ENCODE data around the gene ACACB. TPM values are rescaled to one million over a fixed set of nuclear protein-coding genes. Genes with fewer than 3 reads are reported as not detected.

The ACACB gene
- total and polyA plus RNA-seq, 2 experiments from 2014 or later, result 6.2 to 15.4 TPM

- H3K4me1 Mint-ChIP-seq, result peaks cover 31% of the 10 kb centered on the region
- Histone ChIP-seq H2AFZ (no peak overlapping the region), H3F3A (replicated peaks; ENCODE audit: low read depth) (peaks cover 14% of the 10 kb centered on the region), H4K20me1 (replicated peaks; ENCODE audit: insufficient read depth) (no peaks in the 10 kb centered on the region; the same call in 1 of the 2 replicates), H3K36me3 (ENCODE audit: insufficient read depth) (peaks cover 5% of the 10 kb centered on the region; the same call in 1 of the 2 replicates), H3K9me2 (ENCODE audit: insufficient read depth) (no peaks in the 10 kb centered on the region), H3K27ac (ENCODE audit: low read depth) (no peak overlapping the region), H3K4me1 (ENCODE audit: insufficient read depth) (peaks cover 9% of the 10 kb centered on the region; the same call in 1 of the 2 replicates), H3K4me2 (no peak overlapping the region), H3K27me3 (ENCODE audit: insufficient read depth) (no peaks in the 10 kb centered on the region), H3K79me2 (replicated peaks; ENCODE audit: insufficient read depth) (no peaks in the 10 kb centered on the region), H3K4me3 (no peak overlapping the region)
- no peak for DNase-seq (ENCODE audit: low spot score)
- peaks cover 6% of the 10 kb centered on the region for H3K27me3 Mint-ChIP-seq (ENCODE audit: insufficient read depth, low read depth, poor library complexity)
- ATAC-seq, result no peak
- TF ChIP-seq, protein P1, sequence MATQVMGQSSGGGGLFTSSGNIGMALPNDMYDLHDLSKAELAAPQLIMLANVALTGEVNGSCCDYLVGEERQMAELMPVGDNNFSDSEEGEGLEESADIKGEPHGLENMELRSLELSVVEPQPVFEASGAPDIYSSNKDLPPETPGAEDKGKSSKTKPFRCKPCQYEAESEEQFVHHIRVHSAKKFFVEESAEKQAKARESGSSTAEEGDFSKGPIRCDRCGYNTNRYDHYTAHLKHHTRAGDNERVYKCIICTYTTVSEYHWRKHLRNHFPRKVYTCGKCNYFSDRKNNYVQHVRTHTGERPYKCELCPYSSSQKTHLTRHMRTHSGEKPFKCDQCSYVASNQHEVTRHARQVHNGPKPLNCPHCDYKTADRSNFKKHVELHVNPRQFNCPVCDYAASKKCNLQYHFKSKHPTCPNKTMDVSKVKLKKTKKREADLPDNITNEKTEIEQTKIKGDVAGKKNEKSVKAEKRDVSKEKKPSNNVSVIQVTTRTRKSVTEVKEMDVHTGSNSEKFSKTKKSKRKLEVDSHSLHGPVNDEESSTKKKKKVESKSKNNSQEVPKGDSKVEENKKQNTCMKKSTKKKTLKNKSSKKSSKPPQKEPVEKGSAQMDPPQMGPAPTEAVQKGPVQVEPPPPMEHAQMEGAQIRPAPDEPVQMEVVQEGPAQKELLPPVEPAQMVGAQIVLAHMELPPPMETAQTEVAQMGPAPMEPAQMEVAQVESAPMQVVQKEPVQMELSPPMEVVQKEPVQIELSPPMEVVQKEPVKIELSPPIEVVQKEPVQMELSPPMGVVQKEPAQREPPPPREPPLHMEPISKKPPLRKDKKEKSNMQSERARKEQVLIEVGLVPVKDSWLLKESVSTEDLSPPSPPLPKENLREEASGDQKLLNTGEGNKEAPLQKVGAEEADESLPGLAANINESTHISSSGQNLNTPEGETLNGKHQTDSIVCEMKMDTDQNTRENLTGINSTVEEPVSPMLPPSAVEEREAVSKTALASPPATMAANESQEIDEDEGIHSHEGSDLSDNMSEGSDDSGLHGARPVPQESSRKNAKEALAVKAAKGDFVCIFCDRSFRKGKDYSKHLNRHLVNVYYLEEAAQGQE (IDR thresholded peaks at IDR 0.05; ENCODE audit: unreplicated experiment), result no peak
- TF ChIP-seq POLR2AphosphoS5 (IDR thresholded peaks at IDR 0.05; ENCODE audit: low read depth) (no peak), CREB1 (CRISPR knock-in tag; IDR thresholded peaks at IDR 0.05; ENCODE audit: low read depth) (no peak), ZNF462 (CRISPR knock-in tag; IDR thresholded peaks at IDR 0.05) (no peak), NANOG (IDR thresholded peaks at IDR 0.05; ENCODE audit: borderline replicate concordance) (no peak), ETS1 (IDR thresholded peaks at IDR 0.05) (no peak), JUNB (IDR thresholded peaks at IDR 0.05; ENCODE audit: unreplicated experiment) (no peak), CTCF (conservative IDR thresholded peaks at IDR 0.05; ENCODE audit: low read depth in 2 of 2) (no peak), EZH2phosphoT487 (IDR thresholded peaks at IDR 0.05; ENCODE audit: unreplicated experiment) (no peak), STAT1 (IDR thresholded peaks at IDR 0.05; ENCODE audit: unreplicated experiment) (no peak), ZNF114 (CRISPR knock-in tag; IDR thresholded peaks at IDR 0.05) (no peak), ZNF331 (CRISPR knock-in tag; IDR thresholded peaks at IDR 0.05; ENCODE audit: low read depth) (no peak), EZH2 (IDR thresholded peaks at IDR 0.05; ENCODE audit: low read depth, unreplicated experiment) (no peak)
- no peaks in the 10 kb centered on the region for H3K9me3 Mint-ChIP-seq
- no peak overlapping the region for H3K4me3 Mint-ChIP-seq
- H3K27ac Mint-ChIP-seq, result no peak overlapping the region
- peaks cover 21% of the 10 kb centered on the region for H3K36me3 Mint-ChIP-seq (ENCODE audit: low read depth)
Measured at GRCh38 chr12:109113661-109114321, 2.6 kb upstream of the ACACB start.

Measured in GM23338 (cell line).